ENCODE measurements around the gene SMIM9.

- TF ChIP-seq ZNF747 (tag by site-specific recombination; IDR thresholded peaks at IDR 0.05): no peak
- TF ChIP-seq, protein P1, sequence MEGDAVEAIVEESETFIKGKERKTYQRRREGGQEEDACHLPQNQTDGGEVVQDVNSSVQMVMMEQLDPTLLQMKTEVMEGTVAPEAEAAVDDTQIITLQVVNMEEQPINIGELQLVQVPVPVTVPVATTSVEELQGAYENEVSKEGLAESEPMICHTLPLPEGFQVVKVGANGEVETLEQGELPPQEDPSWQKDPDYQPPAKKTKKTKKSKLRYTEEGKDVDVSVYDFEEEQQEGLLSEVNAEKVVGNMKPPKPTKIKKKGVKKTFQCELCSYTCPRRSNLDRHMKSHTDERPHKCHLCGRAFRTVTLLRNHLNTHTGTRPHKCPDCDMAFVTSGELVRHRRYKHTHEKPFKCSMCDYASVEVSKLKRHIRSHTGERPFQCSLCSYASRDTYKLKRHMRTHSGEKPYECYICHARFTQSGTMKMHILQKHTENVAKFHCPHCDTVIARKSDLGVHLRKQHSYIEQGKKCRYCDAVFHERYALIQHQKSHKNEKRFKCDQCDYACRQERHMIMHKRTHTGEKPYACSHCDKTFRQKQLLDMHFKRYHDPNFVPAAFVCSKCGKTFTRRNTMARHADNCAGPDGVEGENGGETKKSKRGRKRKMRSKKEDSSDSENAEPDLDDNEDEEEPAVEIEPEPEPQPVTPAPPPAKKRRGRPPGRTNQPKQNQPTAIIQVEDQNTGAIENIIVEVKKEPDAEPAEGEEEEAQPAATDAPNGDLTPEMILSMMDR (tag by site-specific recombination; IDR thresholded peaks at IDR 0.05): no peak
- no peak for TF ChIP-seq GLI4 (tag by site-specific recombination; IDR thresholded peaks at IDR 0.05)
- TF ChIP-seq YY1 (tag by site-specific recombination; IDR thresholded peaks at IDR 0.05): no peak
- no peak for TF ChIP-seq ZNF121 (tag by site-specific recombination; IDR thresholded peaks at IDR 0.05)
- TF ChIP-seq ZNF621 (tag by site-specific recombination; IDR thresholded peaks at IDR 0.05): no peak
- TF ChIP-seq TRIM28 (IDR thresholded peaks at IDR 0.05; ENCODE audit: borderline replicate concordance, low read length): no peak
- no peak for TF ChIP-seq BCL11A (tag by site-specific recombination; IDR thresholded peaks at IDR 0.05; ENCODE audit: low read depth)
- no peak for TF ChIP-seq TCF7L2 (IDR thresholded peaks at IDR 0.05; ENCODE audit: borderline replicate concordance, low read depth, low read length)
- TF ChIP-seq ZNF324 (tag by site-specific recombination; IDR thresholded peaks at IDR 0.05): no peak
Measured at GRCh38 chrX:154800478-154801210, 33.8 kb downstream of the SMIM9 start.

Data from HEK293 (cell line).